GM12878 (cell line): ENCODE measurements around the gene LEKR1. TPM values are rescaled to one million over a fixed set of nuclear protein-coding genes. Genes with fewer than 3 reads are reported as not detected.

ENCODE experiments used
- ATAC-seq: fragments of 200-7000 bp; cut with Tn5 transposase; 3 replicates; pipeline ENCODE4 v1.9.1; 2020; ENCODE audit warnings: mild to moderate bottlenecking, moderate library complexity
- BruUV-seq: library from RNA; stranded (reverse); fragments of 400-500 nt; replicated peaks from 2 replicates; lab custom pipeline; 2021; lab: Mats Ljungman, UMichigan
- CTCF ChIA-PET: fragments of 300-600 bp; sonication (Branson Sonifier 250); formaldehyde crosslinking; extraction: SDS; loops from one replicate; lab custom pipeline; 2021; ENCODE audit warnings: inconsistent platforms; lab: Yijun Ruan, JAX
- POLR2A ChIA-PET: fragments of 350-600 bp; formaldehyde crosslinking; extraction: SDS; loops from one replicate; lab custom pipeline; 2021; ENCODE audit warnings: inconsistent platforms; lab: Charles Lee
- RAD21 ChIA-PET: fragments of 300-600 bp; sonication (Branson Sonifier 250); formaldehyde crosslinking; loops from one replicate; lab custom pipeline; 2023; ENCODE audit warnings: antibody characterized with exemption; ENCODE audit not compliant: unreplicated experiment; lab: Charles Lee
- SMC1A ChIA-PET: fragments of 300-600 bp; sonication (Branson Sonifier 250); formaldehyde crosslinking; loops from one replicate; lab custom pipeline; 2023; ENCODE audit not compliant: unreplicated experiment, uncharacterized antibody; lab: Charles Lee
- DNase-seq: peaks from one replicate; pipeline ENCODE4 v3.0.0-alpha.2; 2011; ENCODE audit warnings: low read depth, low spot score
- FAIRE-seq: peaks from 3 replicates; lab custom pipeline; 2011; peaks lifted over from hg19 to GRCh38; lab: Jason Lieb, UNC
- H2AFZ ChIP-seq: 2 replicates; pipeline ENCODE4 v1.6.0; 2011; ENCODE audit warnings: low read depth, low read length, control low read depth; ENCODE audit not compliant: control insufficient read depth
- H3K27ac ChIP-seq: 2 replicates; pipeline ENCODE4 v1.5.1; 2011; ENCODE audit warnings: control low read depth; ENCODE audit not compliant: control insufficient read depth, insufficient read depth
- H3K27me3 ChIP-seq, 2 experiments: replicated peaks in 1 of 2; 2 replicates each; pipeline versions ENCODE4 v1.6.0 to v1.6.1; 2011; ENCODE audit warnings: low read length in 1 of 2; ENCODE audit not compliant: control insufficient read depth in 2 of 2, insufficient read depth in 2 of 2
- H3K36me3 ChIP-seq, 2 experiments: 2 replicates each; pipeline ENCODE4 v1.5.1; 2011; ENCODE audit warnings: low read length in 1 of 2; ENCODE audit not compliant: control insufficient read depth in 2 of 2, insufficient read depth in 2 of 2
- H3K4me1 ChIP-seq: 2 replicates; pipeline ENCODE4 v1.6.1; 2011; ENCODE audit warnings: mild to moderate bottlenecking, low read length, moderate library complexity, mixed read lengths; ENCODE audit not compliant: control insufficient read depth, insufficient read depth
- H3K4me2 ChIP-seq: 2 replicates; pipeline ENCODE4 v1.6.0; 2011; ENCODE audit warnings: control low read depth; ENCODE audit not compliant: control insufficient read depth, insufficient read depth
- H3K4me3 ChIP-seq: fragments of 200-600 bp; sonication (generic); 2 replicates; pipeline ENCODE4 v1.5.1; 2016
- H3K79me2 ChIP-seq: 2 replicates; pipeline ENCODE4 v1.6.0; 2011; ENCODE audit warnings: low read length; ENCODE audit not compliant: control insufficient read depth, insufficient read depth
- H3K9ac ChIP-seq: 2 replicates; pipeline ENCODE4 v1.8.0; 2011; ENCODE audit warnings: low read length, control low read depth, mixed read lengths; ENCODE audit not compliant: control insufficient read depth, insufficient read depth
- H3K9me3 ChIP-seq: replicated peaks from 3 replicates; pipeline ENCODE4 v1.5.1; 2011; ENCODE audit warnings: mild to moderate bottlenecking, low read length; ENCODE audit not compliant: control insufficient read depth, insufficient read depth
- H4K20me1 ChIP-seq: 2 replicates; pipeline ENCODE4 v1.6.0; 2011; ENCODE audit not compliant: control insufficient read depth, insufficient read depth
- ATF7 ChIP-seq: fragments of 450-650 bp; IDR thresholded peaks from 2 replicates; pipeline ENCODE4 v1.6.1; 2016; ENCODE audit warnings: low read depth, mild to moderate bottlenecking
- EP300 ChIP-seq, 2 experiments: fragments of 150-350 bp in 1 of 2; IDR thresholded peaks; 2 replicates each; pipeline ENCODE4 v1.6.1; 2011 to 2012; ENCODE audit warnings: low read depth in 2 of 2, low read length in 2 of 2, borderline replicate concordance in 1 of 2, improper control_type of control experiment in 1 of 2, inconsistent platforms in 1 of 2; ENCODE audit not compliant: control insufficient read depth in 1 of 2
- EZH2 ChIP-seq: IDR thresholded peaks from 2 replicates; pipeline ENCODE4 v1.6.1; 2012; ENCODE audit warnings: low read depth, mild to moderate bottlenecking, control low read depth, inconsistent platforms, low read length, borderline replicate concordance; ENCODE audit not compliant: control insufficient read depth
- FOS ChIP-seq: IDR thresholded peaks from 3 replicates; pipeline ENCODE4 v1.6.1; 2011; ENCODE audit warnings: borderline replicate concordance; ENCODE audit not compliant: insufficient read length; ENCODE audit errors: extremely low read depth
- FOXM1 ChIP-seq: IDR thresholded peaks from 2 replicates; pipeline ENCODE4 v1.6.1; 2012; ENCODE audit warnings: low read depth, mild to moderate bottlenecking, inconsistent platforms, low read length, moderate library complexity
- HCFC1 ChIP-seq: fragments of 150-350 bp; IDR thresholded peaks from 2 replicates; pipeline ENCODE4 v1.6.1; 2014; ENCODE audit warnings: low read length
- IRF5 ChIP-seq: fragments of 450-650 bp; IDR thresholded peaks from 2 replicates; pipeline ENCODE4 v1.6.1; 2017; ENCODE audit warnings: borderline replicate concordance
- MLLT1 ChIP-seq: fragments of 450-650 bp; IDR thresholded peaks from 2 replicates; pipeline ENCODE4 v1.6.1; 2016; ENCODE audit warnings: mild to moderate bottlenecking
- NBN ChIP-seq: fragments of 450-650 bp; IDR thresholded peaks from 2 replicates; pipeline ENCODE4 v1.6.1; 2016
- NR2C2 ChIP-seq: IDR thresholded peaks from 2 replicates; pipeline ENCODE4 v1.6.1; 2011; ENCODE audit warnings: borderline replicate concordance, low read depth; ENCODE audit not compliant: control insufficient read depth, insufficient read length
- POLR2AphosphoS2 ChIP-seq: IDR thresholded peaks from 2 replicates; pipeline ENCODE4 v1.6.1; 2011; ENCODE audit warnings: low read depth, mild to moderate bottlenecking, low read length, improper control_type of control experiment, moderate library complexity
- RAD21 ChIP-seq: IDR thresholded peaks from 2 replicates; pipeline ENCODE4 v1.6.1; 2011; ENCODE audit warnings: mild to moderate bottlenecking, low read depth, low read length, moderate library complexity; ENCODE audit not compliant: insufficient read depth
- RAD51 ChIP-seq: fragments of 450-650 bp; IDR thresholded peaks from 2 replicates; pipeline ENCODE4 v1.6.1; 2016; ENCODE audit warnings: moderate library complexity, mild to moderate bottlenecking, inconsistent platforms
- SREBF1 ChIP-seq: IDR thresholded peaks from 2 replicates; pipeline ENCODE4 v1.6.1; 2012; ENCODE audit warnings: mild to moderate bottlenecking, low read length
- STAT3 ChIP-seq: IDR thresholded peaks from 2 replicates; pipeline ENCODE4 v1.6.1; 2011; ENCODE audit warnings: low read depth, low read length, improper control_type of control experiment
- SUPT20H ChIP-seq: IDR thresholded peaks from 2 replicates; pipeline ENCODE4 v1.6.1; 2011; ENCODE audit warnings: low read depth, mild to moderate bottlenecking, low read length, moderate library complexity, borderline replicate concordance; ENCODE audit not compliant: control insufficient read depth
- TCF12 ChIP-seq: IDR thresholded peaks from 2 replicates; pipeline ENCODE4 v1.6.1; 2011; ENCODE audit warnings: low read depth, mild to moderate bottlenecking, low read length
- ZNF24 ChIP-seq: fragments of 450-650 bp; IDR thresholded peaks from 2 replicates; pipeline ENCODE4 v1.6.1; 2017; ENCODE audit warnings: antibody characterized with exemption, mild to moderate bottlenecking
- ZNF622 ChIP-seq: fragments of 450-650 bp; IDR thresholded peaks from 2 replicates; pipeline ENCODE4 v1.6.1; 2017; ENCODE audit warnings: mild to moderate bottlenecking, inconsistent platforms
- ZZZ3 ChIP-seq: IDR thresholded peaks from 2 replicates; pipeline ENCODE4 v1.6.1; 2011; ENCODE audit warnings: low read depth; ENCODE audit not compliant: control insufficient read depth, insufficient read length
- in situ Hi-C: fragments of 300-500 bp; cut with MboI; formaldehyde crosslinking; loops from 9 replicates; pipeline ENCODE4 v1.14.3; 2018; ENCODE audit warnings: mixed read lengths
- intact Hi-C: fragments of 100-400 bp; cut with micrococcal nuclease; formaldehyde crosslinking; loops from one replicate; pipeline ENCODE4 v1.14.2; 2022; ENCODE audit not compliant: unreplicated experiment
- polyA plus RNA-seq, 11 experiments: library from polyadenylated mRNA; depleted of rRNA in 4 of 11; unstranded in 6 of 11; stranded (reverse) in 5 of 11; fragments of >200 nt; fragmentation: Nextera tagmentation in 4 of 11; fragmentation: Illumina TruSeq in 1 of 11; extraction: Ambion mirVana in 4 of 11; extraction: Trizol in 1 of 11; gene quantifications; 1 replicate in 1 of 11; 2 replicates in 10 of 11; pipeline versions ENCODE4 v1.2.1 to v1.2.3, GENCODE V29; 2011 to 2016; ENCODE audit warnings: inconsistent platforms in 2 of 11, missing spikeins in 2 of 11, low read depth in 1 of 11
- total RNA-seq, 4 experiments: library from RNA; depleted of rRNA in 3 of 4; stranded (reverse); fragments of >200 nt in 3 of 4; fragmentation: Illumina TruSeq in 1 of 4; extraction: Trizol in 1 of 4; gene quantifications; 2 replicates each; pipeline versions ENCODE4 v1.2.1 to v1.2.3, GENCODE V29; 2013 to 2021

The LEKR1 gene
- total and polyA plus RNA-seq, 10 of the 15 experiments (the other 5 are each of a cell fraction or from before 2014, with no cell fraction given): 0.48 to 3.2 (median 1.3) TPM

- no peak for TF ChIP-seq ZZZ3
- no peak for TF ChIP-seq ZNF622
Observed at GRCh38 chr3:156987946-156988345, 161.8 kb downstream of the LEKR1 start (continued).

GRCh38 chr3:156997351-156997750, 171.2 kb downstream of the LEKR1 start:
- ATAC-seq (no peak), FAIRE-seq (no peak), DNase-seq (no peak)
- no peaks in the 10 kb centered on the region for H4K20me1 ChIP-seq
- no peaks in the 10 kb centered on the region for H3K79me2 ChIP-seq
- TF ChIP-seq HCFC1 (no peak), SUPT20H (no peak), FOXM1 (no peak), TCF12 (no peak), EP300 (IDR thresholded peaks at IDR 0.05; ENCODE audit: borderline replicate concordance in 1 of 2, control insufficient read depth in 1 of 2, low read depth in 2 of 2, low read length in 2 of 2) (no peak), RAD21 (no peak), MLLT1 (no peak), ATF7 (no peak), STAT3 (no peak), FOS (no peak), EZH2 (no peak), ZNF24 (no peak), NR2C2 (no peak), RAD51 (no peak), POLR2AphosphoS2 (no peak), SREBF1 (no peak), NBN (no peak), IRF5 (no peak)
- no peak overlapping the region for H3K4me3 ChIP-seq
- H3K4me2 ChIP-seq: no peak overlapping the region
- no peaks in the 10 kb centered on the region for H3K36me3 ChIP-seq
- H3K9me3 ChIP-seq: no peaks in the 10 kb centered on the region
- H3K4me1 ChIP-seq: no peaks in the 10 kb centered on the region
- H3K27me3 ChIP-seq: no peaks in the 10 kb centered on the region
- in situ Hi-C loops (no loop called here), intact Hi-C loops (no loop called here)
- H3K27ac ChIP-seq: no peak overlapping the region
- CTCF ChIA-PET: interaction anchor here (0.9 to 1.5 kb wide), 2 partner anchors 22 to 615 kb away, joined by 3 read pairs; no protein-coding TSS in a partner anchor
- SMC1A ChIA-PET: interaction anchor here (0.9 to 1.4 kb wide), 3 partner anchors 19 to 45 kb away, joined by 3 read pairs; no protein-coding TSS in a partner anchor
- RAD21 ChIA-PET: no interaction called here
- POLR2A ChIA-PET: no interaction called here
- H3K9ac ChIP-seq: no peak overlapping the region
- BruUV-seq: no TSS peak
- no peak overlapping the region for H2AFZ ChIP-seq
